T-helper 9 cell (primary cell): ENCODE results near the gene PHGDH.

Experiments used
- DNase-seq: peaks from one replicate; pipeline ENCODE4 v3.0.0-alpha.2; 2020

PHGDH gene

GRCh38 chr1:119732465-119733168, 20.9 kb downstream of the PHGDH start:
- no peak for DNase-seq

- DNase-seq: no peak
Measured at GRCh38 chr1:119733754-119734153, 22.0 kb downstream of the PHGDH start.

- DNase-seq: no peak
Measured at GRCh38 chr1:119735217-119735616, 23.5 kb downstream of the PHGDH start.

GRCh38 chr1:119736649-119737039, 24.9 kb downstream of the PHGDH start:
- no peak for DNase-seq

- DNase-seq: no peak
Measured at GRCh38 chr1:119737040-119737682, 25.4 kb downstream of the PHGDH start.

GRCh38 chr1:119738100-119738720, 26.5 kb downstream of the PHGDH start:
- DNase-seq: no peak

- DNase-seq: no peak
Measured at GRCh38 chr1:119739150-119739549, 27.4 kb downstream of the PHGDH start.

GRCh38 chr1:119740261-119740660, 28.5 kb downstream of the PHGDH start:
- DNase-seq: no peak

- DNase-seq: no peak
Measured at GRCh38 chr1:119740896-119741780, 29.4 kb downstream of the PHGDH start.

GRCh38 chr1:119742202-119742601, 30.5 kb downstream of the PHGDH start:
- DNase-seq: no peak

GRCh38 chr1:119742677-119743076, 30.9 kb downstream of the PHGDH start:
- no peak for DNase-seq

GRCh38 chr1:119743308-119743707, 31.6 kb downstream of the PHGDH start:
- DNase-seq: no peak

- peak; percentile 11 for DNase-seq
Measured at GRCh38 chr1:119743776-119744597, 32.3 kb downstream of the PHGDH start.

GRCh38 chr1:119744598-119744942, 32.8 kb downstream of the PHGDH start:
- DNase-seq: no peak

- DNase-seq: no peak
Measured at GRCh38 chr1:119745034-119745433, 33.3 kb downstream of the PHGDH start.

GRCh38 chr1:119747451-119747850, 35.7 kb downstream of the PHGDH start:
- DNase-seq: no peak

GRCh38 chr1:119748040-119748439, 36.3 kb downstream of the PHGDH start:
- DNase-seq: no peak

GRCh38 chr1:119752592-119752991, 40.9 kb downstream of the PHGDH start:
- DNase-seq: no peak

GRCh38 chr1:119758584-119758983, 46.9 kb downstream of the PHGDH start:
- no peak for DNase-seq

GRCh38 chr1:119762409-119762808, 50.7 kb downstream of the PHGDH start:
- DNase-seq: no peak

- DNase-seq: no peak
Measured at GRCh38 chr1:119762953-119763352, 51.2 kb downstream of the PHGDH start.

- DNase-seq: no peak
Measured at GRCh38 chr1:119764220-119764619, 52.5 kb downstream of the PHGDH start.
